ENCODE data around the gene COX6A2.

- TF ChIP-seq CTCF (IDR thresholded peaks at IDR 0.05; ENCODE audit: insufficient read depth, low read length, poor library complexity, severe bottlenecking) (no peak), EZH2phosphoT487 (conservative IDR thresholded peaks at IDR 0.05; ENCODE audit: low read length) (no peak)
Observed at GRCh38 chr16:31388535-31388934, 39.6 kb downstream of the COX6A2 start.
